Common myeloid progenitor, CD34-positive (primary cell): ENCODE data around the gene TMEM18.
"Not testable (repeated sequence)": the region's sequence is repeated elsewhere in the genome, so short reads cannot be mapped to it uniquely, and the experiment has no call there.

Source experiments
- CTCF ChIA-PET: fragments of 350-600 bp; sonication (Branson Sonifier 250); formaldehyde crosslinking; loops from one replicate; lab custom pipeline; 2021; ENCODE audit warnings: antibody characterized with exemption; lab: Charles Lee
- POLR2A ChIA-PET: fragments of 350-600 bp; sonication (Branson Sonifier 250); formaldehyde crosslinking; loops from one replicate; lab custom pipeline; 2021; ENCODE audit warnings: antibody characterized with exemption; lab: Charles Lee
- DNase-seq, 3 donors: peaks; one replicate each; pipeline versions ENCODE4 v3.0.0 to v3.0.0-alpha.2; 2013
- H3K27ac ChIP-seq, 2 experiments: 1 replicate in 1 of 2; 2 replicates in 1 of 2; pipeline ENCODE4 v1.7.0; 2013; ENCODE audit warnings: inconsistent platforms in 2 of 2, low read length in 2 of 2, mild to moderate bottlenecking in 2 of 2, low read depth in 1 of 2, moderate library complexity in 1 of 2; ENCODE audit not compliant: severe bottlenecking in 2 of 2, insufficient read depth in 1 of 2, poor library complexity in 1 of 2
- H3K27me3 ChIP-seq, 5 experiments: replicated peaks in 2 of 5; 1 replicate in 3 of 5; 2 replicates in 2 of 5; pipeline versions ENCODE4 v1.6.1 to v1.7.0; 2013; ENCODE audit warnings: low read length in 4 of 5, mild to moderate bottlenecking in 2 of 5, moderate library complexity in 2 of 5, inconsistent platforms in 1 of 5; ENCODE audit not compliant: insufficient read depth in 5 of 5, control insufficient read depth in 4 of 5
- H3K36me3 ChIP-seq, 4 experiments: 1 replicate in 2 of 4; 2 replicates in 2 of 4; pipeline versions ENCODE4 v1.6.1 to v1.7.0; 2013; ENCODE audit warnings: low read length in 3 of 4, control low read depth in 1 of 4, mild to moderate bottlenecking in 1 of 4; ENCODE audit not compliant: control insufficient read depth in 4 of 4, insufficient read depth in 4 of 4
- H3K4me1 ChIP-seq, 4 experiments: 1 replicate in 3 of 4; 2 replicates in 1 of 4; pipeline versions ENCODE4 v1.6.1 to v1.7.1; 2013; ENCODE audit warnings: low read length in 3 of 4, mild to moderate bottlenecking in 3 of 4, control low read depth in 1 of 4, inconsistent platforms in 1 of 4, moderate library complexity in 1 of 4; ENCODE audit not compliant: control insufficient read depth in 4 of 4, insufficient read depth in 4 of 4; ENCODE audit errors: control extremely low read depth in 1 of 4
- H3K4me3 ChIP-seq, 7 experiments: 1 replicate in 4 of 7; 2 replicates in 3 of 7; pipeline versions ENCODE4 v1.5.1 to v1.7.0; 2013; ENCODE audit warnings: mild to moderate bottlenecking in 7 of 7, low read length in 6 of 7, moderate library complexity in 6 of 7, inconsistent platforms in 2 of 7, low read depth in 2 of 7, control low read depth in 1 of 7; ENCODE audit not compliant: insufficient read depth in 4 of 7, control insufficient read depth in 1 of 7; ENCODE audit errors: extremely low read depth in 1 of 7
- H3K9me3 ChIP-seq, 5 experiments: 1 replicate in 4 of 5; 2 replicates in 1 of 5; pipeline versions ENCODE4 v1.6.1 to v1.7.1; 2013; ENCODE audit warnings: low read length in 4 of 5, mild to moderate bottlenecking in 2 of 5, inconsistent platforms in 1 of 5, low read depth in 1 of 5, moderate library complexity in 1 of 5; ENCODE audit not compliant: control insufficient read depth in 4 of 5, insufficient read depth in 2 of 5; ENCODE audit errors: control extremely low read depth in 1 of 5
- WGBS: methylation state at CpG from one replicate; pipeline ENCODE4 v1.1.5; 2013; ENCODE audit not compliant: insufficient coverage; 5-methylcytosine and 5-hydroxymethylcytosine counted together

The TMEM18 gene

GRCh38 chr2:688504-689076 lies 11.4 kb upstream of the TMEM18 start:
- 75% methylated on average over 5 of the region's 7 CpGs for WGBS
- no peaks in the 10 kb centered on the region for H3K36me3 ChIP-seq
- H3K4me1 ChIP-seq, result no peaks in the 10 kb centered on the region
- DNase-seq, result no peak
- CTCF ChIA-PET, result no interaction called here
- H3K9me3 ChIP-seq, result peaks cover 2 to 30% (median 17%) of the 10 kb centered on the region in 5 experiments
- no peak overlapping the region for H3K27ac ChIP-seq
- H3K4me3 ChIP-seq, result no peak overlapping the region
- H3K27me3 ChIP-seq, result peaks cover 0 to 5% (median 0%) of the 10 kb centered on the region in 5 experiments
- POLR2A ChIA-PET, result no interaction called here

- ChIA-PET CTCF (no interaction called here), POLR2A (no interaction called here)
- 80% methylated on average over 1 of the region's 1 CpG for WGBS
These were observed 8.2 kb upstream of the TMEM18 start for GRCh38 chr2:685421-685820.

GRCh38 chr2:684913-685312 lies 7.7 kb upstream of the TMEM18 start:
- 100% methylated on average over 2 of the region's 2 CpGs for WGBS
- CTCF ChIA-PET, result interaction anchor here (1.4 kb wide), 1 partner anchor 29 kb away, joined by 4 read pairs; no protein-coding TSS in a partner anchor
- H3K4me3 ChIP-seq, H3K27me3 ChIP-seq, H3K36me3 ChIP-seq, H3K27ac ChIP-seq, DNase-seq, POLR2A ChIA-PET, H3K4me1 ChIP-seq: not testable (repeated sequence)
- H3K9me3 ChIP-seq, result peaks cover 2 to 36% (median 17%) of the 10 kb centered on the region in 5 experiments

More at GRCh38 chr2:685421-685820, 8.2 kb upstream of the TMEM18 start:
- no peak for DNase-seq
- Histone ChIP-seq H3K4me3 (no peak overlapping the region), H3K27ac (no peak overlapping the region), H3K4me1 (no peaks in the 10 kb centered on the region), H3K36me3 (peaks cover 0 to 6% (median 0%) of the 10 kb centered on the region in 4 experiments), H3K27me3 (peaks cover 0 to 2% (median 0%) of the 10 kb centered on the region in 5 experiments), H3K9me3 (peaks cover 2 to 36% (median 17%) of the 10 kb centered on the region in 5 experiments)

- Histone ChIP-seq H3K4me3 (no peak overlapping the region), H3K9me3 (peaks cover 2 to 36% (median 17%) of the 10 kb centered on the region in 5 experiments), H3K36me3 (peaks cover 0 to 6% (median 0%) of the 10 kb centered on the region in 4 experiments), H3K27ac (no peak overlapping the region), H3K4me1 (peaks cover 0 to 12% (median 5%) of the 10 kb centered on the region in 4 experiments), H3K27me3 (no peaks in the 10 kb centered on the region)
- CTCF ChIA-PET, result interaction anchor here (1.1 kb wide), 1 partner anchor 12 kb away, joined by 3 read pairs; no protein-coding TSS in a partner anchor
- POLR2A ChIA-PET, result no interaction called here
- no peak for DNase-seq
These were observed 5.0 kb upstream of the TMEM18 start for GRCh38 chr2:682226-682625.

- no peak overlapping the region for H3K27ac ChIP-seq
- POLR2A ChIA-PET, result no interaction called here
- WGBS, result 99% methylated on average over 10 of the region's 11 CpGs
- no peak overlapping the region for H3K4me3 ChIP-seq
- CTCF ChIA-PET, result interaction anchor here (1.1 kb wide), 1 partner anchor 11 kb away, joined by 3 read pairs; no protein-coding TSS in a partner anchor
- peaks cover 0 to 6% (median 0%) of the 10 kb centered on the region in 4 experiments for H3K36me3 ChIP-seq
- peaks cover 2 to 29% (median 15%) of the 10 kb centered on the region in 5 experiments for H3K9me3 ChIP-seq
- DNase-seq, result no peak
- H3K27me3 ChIP-seq, result no peaks in the 10 kb centered on the region
- peaks cover 0 to 14% (median 6%) of the 10 kb centered on the region in 4 experiments for H3K4me1 ChIP-seq
These were observed 4.1 kb upstream of the TMEM18 start for GRCh38 chr2:681312-681711.

- no peak overlapping the region for H3K27ac ChIP-seq
- CTCF ChIA-PET, result interaction anchor here (0.7 to 1.0 kb wide), 2 partner anchors 9 to 866 kb away, joined by 3 to 4 read pairs; no protein-coding TSS in a partner anchor
- WGBS, result 98% methylated on average over 6 of the region's 8 CpGs
- H3K4me3 ChIP-seq, result no peak overlapping the region
- H3K4me1 ChIP-seq, result peaks cover 0 to 22% (median 14%) of the 10 kb centered on the region in 4 experiments
- no peaks in the 10 kb centered on the region for H3K27me3 ChIP-seq
- no peak for DNase-seq
- H3K36me3 ChIP-seq, result peaks cover 0 to 7% (median under 1%) of the 10 kb centered on the region in 4 experiments
- POLR2A ChIA-PET, result no interaction called here
- H3K9me3 ChIP-seq, result peaks cover 0 to 21% (median 7%) of the 10 kb centered on the region in 5 experiments
These were observed 3.3 kb upstream of the TMEM18 start for GRCh38 chr2:680496-680895.

- WGBS, result 98% methylated on average over 7 of the region's 9 CpGs
- Histone ChIP-seq H3K27me3 (no peaks in the 10 kb centered on the region), H3K36me3 (peaks cover 0 to 17% (median 5%) of the 10 kb centered on the region in 4 experiments), H3K4me3 (no peak overlapping the region), H3K27ac (no peak overlapping the region), H3K9me3 (peaks cover 0 to 9% (median 2%) of the 10 kb centered on the region in 5 experiments), H3K4me1 (peaks cover 0 to 25% (median 14%) of the 10 kb centered on the region in 4 experiments)
- POLR2A ChIA-PET, result no interaction called here
- DNase-seq, result no peak
- CTCF ChIA-PET, result interaction anchor here (1.3 kb wide), 1 partner anchor 16 kb away, joined by 4 read pairs; no protein-coding TSS in a partner anchor
These were observed 1.8 kb upstream of the TMEM18 start for GRCh38 chr2:678964-679363.
